HG02623 (cell line): ENCODE results near the gene SLC2A10.

Experiments used
- ATAC-seq: cut with Tn5 transposase; IDR thresholded peaks from one replicate; pipeline ENCODE4 v1.9.1; 2021; ENCODE audit warnings: moderate library complexity; ENCODE audit not compliant: unreplicated experiment

SLC2A10 gene

GRCh38 chr20:46724343-46724959, 15.0 kb downstream of the SLC2A10 start:
- ATAC-seq, result no peak

- ATAC-seq, result no peak
These were observed 16.0 kb downstream of the SLC2A10 start for GRCh38 chr20:46725186-46726165.

- no peak for ATAC-seq
These were observed 22.3 kb downstream of the SLC2A10 start for GRCh38 chr20:46731770-46732169.

- ATAC-seq, result no peak
These were observed 26.0 kb downstream of the SLC2A10 start for GRCh38 chr20:46735436-46735835.

GRCh38 chr20:46739431-46740213, 30.2 kb downstream of the SLC2A10 start:
- ATAC-seq, result no peak

- ATAC-seq, result no peak
These were observed 30.8 kb downstream of the SLC2A10 start for GRCh38 chr20:46740214-46740609.

GRCh38 chr20:46741924-46742668, 32.6 kb downstream of the SLC2A10 start:
- no peak for ATAC-seq

- no peak for ATAC-seq
These were observed 33.2 kb downstream of the SLC2A10 start for GRCh38 chr20:46742669-46743045.

GRCh38 chr20:46743088-46743487, 33.6 kb downstream of the SLC2A10 start:
- ATAC-seq, result no peak

- no peak for ATAC-seq
These were observed 37.6 kb downstream of the SLC2A10 start for GRCh38 chr20:46746956-46747526.

GRCh38 chr20:46749147-46749546, 39.7 kb downstream of the SLC2A10 start:
- no peak for ATAC-seq

GRCh38 chr20:46751856-46752255, 42.4 kb downstream of the SLC2A10 start:
- ATAC-seq, result no peak

GRCh38 chr20:46752728-46753127, 43.3 kb downstream of the SLC2A10 start:
- ATAC-seq, result no peak

GRCh38 chr20:46755483-46756413, 46.3 kb downstream of the SLC2A10 start:
- no peak for ATAC-seq

- no peak for ATAC-seq
These were observed 47.0 kb downstream of the SLC2A10 start for GRCh38 chr20:46756419-46756818.

- ATAC-seq, result no peak
These were observed 47.7 kb downstream of the SLC2A10 start for GRCh38 chr20:46757135-46757534.

GRCh38 chr20:46757754-46758678, 48.6 kb downstream of the SLC2A10 start:
- ATAC-seq, result no peak
